BJ (cell line): ENCODE results near the gene STRBP. TPM values are rescaled to one million over a fixed set of nuclear protein-coding genes. Genes with fewer than 3 reads are reported as not detected.
"Not testable (repeated sequence)": the region's sequence is repeated elsewhere in the genome, so short reads cannot be mapped to it uniquely, and the experiment has no call there.

ENCODE experiments used
- CTCF ChIA-PET: fragments of 350-600 bp; formaldehyde crosslinking; extraction: SDS; loops from one replicate; lab custom pipeline; 2021; ENCODE audit warnings: antibody characterized with exemption, inconsistent platforms; lab: Yijun Ruan, JAX
- POLR2A ChIA-PET: fragments of 300-600 bp; sonication (Branson Sonifier 250); formaldehyde crosslinking; extraction: SDS; loops from one replicate; lab custom pipeline; 2021; ENCODE audit warnings: antibody characterized with exemption; lab: Charles Lee
- DNase-seq: peaks from one replicate; pipeline ENCODE4 v3.0.0-alpha.2; 2011; ENCODE audit warnings: low read depth
- H3K27me3 ChIP-seq: 2 replicates; pipeline ENCODE4 v1.6.0; 2011; ENCODE audit warnings: low read length; ENCODE audit not compliant: control insufficient read depth, insufficient read depth
- H3K36me3 ChIP-seq: 2 replicates; pipeline ENCODE4 v1.5.1; 2011; ENCODE audit warnings: low read length; ENCODE audit not compliant: control insufficient read depth, insufficient read depth
- H3K4me3 ChIP-seq: 2 replicates; pipeline ENCODE4 v1.5.1; 2011; ENCODE audit warnings: low read depth, mild to moderate bottlenecking, control low read depth, low read length
- CTCF ChIP-seq: IDR thresholded peaks from 2 replicates; pipeline ENCODE4 v1.5.1; 2011; ENCODE audit warnings: low read depth, mild to moderate bottlenecking, control low read depth, inconsistent platforms, low read length, moderate library complexity; ENCODE audit not compliant: insufficient read depth
- polyA plus RNA-seq: library from polyadenylated mRNA; depleted of rRNA; stranded (reverse); fragments of >200 nt; gene quantifications from 2 replicates; pipeline ENCODE4 v1.2.3, GENCODE V29; 2011

Gene STRBP
- polyA plus RNA-seq, 1 experiment: 1.1 TPM

- ChIA-PET POLR2A (no interaction called here), CTCF (interaction anchor here (0.9 to 1.6 kb wide), 2 partner anchors 11 to 12 kb away, joined by 3 to 4 read pairs; no protein-coding TSS in a partner anchor)
- no peak for TF ChIP-seq CTCF
- Histone ChIP-seq H3K4me3 (no peak overlapping the region), H3K27me3 (no peaks in the 10 kb centered on the region; the same call in 1 of the 2 replicates), H3K36me3 (no peaks in the 10 kb centered on the region)
- DNase-seq: no peak
Measured at GRCh38 chr9:123251324-123251723, 17.1 kb downstream of the STRBP start.

- no peak for TF ChIP-seq CTCF
- Histone ChIP-seq H3K36me3 (no peaks in the 10 kb centered on the region), H3K4me3 (no peak overlapping the region), H3K27me3 (no peaks in the 10 kb centered on the region; the same call in 1 of the 2 replicates)
- ChIA-PET CTCF (interaction anchor here (1.0 kb wide), 1 partner anchor 10 kb away, joined by 3 read pairs; no protein-coding TSS in a partner anchor), POLR2A (no interaction called here)
- no peak for DNase-seq
Measured at GRCh38 chr9:123250504-123250903, 17.9 kb downstream of the STRBP start.

- DNase-seq, H3K27me3 ChIP-seq, POLR2A ChIA-PET, H3K4me3 ChIP-seq, H3K36me3 ChIP-seq: not testable (repeated sequence)
- CTCF ChIA-PET: interaction anchor here (0.6 to 1.0 kb wide), 3 partner anchors 19 to 97 kb away, joined by 3 read pairs; no protein-coding TSS in a partner anchor
Measured at GRCh38 chr9:123249162-123249561, 19.2 kb downstream of the STRBP start.

GRCh38 chr9:123248630-123249029 is 19.8 kb downstream of the STRBP start:
- Histone ChIP-seq H3K4me3 (no peak overlapping the region), H3K27me3 (no peaks in the 10 kb centered on the region; the same call in 1 of the 2 replicates), H3K36me3 (no peaks in the 10 kb centered on the region)
- ChIA-PET POLR2A (no interaction called here), CTCF (interaction anchor here (1.0 kb wide), 1 partner anchor 32 kb away, joined by 3 read pairs; no protein-coding TSS in a partner anchor)
- no peak for TF ChIP-seq CTCF
- no peak for DNase-seq

- POLR2A ChIA-PET: no interaction called here
- no peak for TF ChIP-seq CTCF
- Histone ChIP-seq H3K36me3 (no peaks in the 10 kb centered on the region), H3K27me3 (no peaks in the 10 kb centered on the region; the same call in 1 of the 2 replicates), H3K4me3 (no peak overlapping the region)
- DNase-seq: no peak
- CTCF ChIA-PET: interaction anchor here (0.8 kb wide), 1 partner anchor 16 kb away, joined by 6 read pairs; no protein-coding TSS in a partner anchor
Measured at GRCh38 chr9:123246534-123246933, 21.9 kb downstream of the STRBP start.

- CTCF ChIA-PET: interaction anchor here (0.9 to 1.3 kb wide), 3 partner anchors 12 to 114 kb away, joined by 3 to 6 read pairs (median 4); no protein-coding TSS in a partner anchor
- Histone ChIP-seq H3K36me3 (no peaks in the 10 kb centered on the region), H3K4me3 (no peak overlapping the region), H3K27me3 (no peaks in the 10 kb centered on the region)
- TF ChIP-seq CTCF: no peak
- DNase-seq: no peak
- POLR2A ChIA-PET: no interaction called here
Measured at GRCh38 chr9:123239726-123240125, 28.7 kb downstream of the STRBP start.
